Activated naive CD8-positive, alpha-beta T cell treated with anti-CD3 and anti-CD28 coated beads for 36 hours (primary cell): ENCODE data around the gene OR1D2. TPM values are rescaled to one million over a fixed set of nuclear protein-coding genes. Genes with fewer than 3 reads are reported as not detected.

Experiments used
- total RNA-seq, 2 experiments: library from RNA; stranded (reverse); gene quantifications; one replicate each; pipeline ENCODE4 v1.2.3, GENCODE V29; 2021

Gene OR1D2
- total RNA-seq, 2 experiments from 2014 or later = not detected

Other genes starting within 250 kb of the OR1D2 start
- gene OR1D5, start 40.8 kb downstream of the OR1D2 start, total RNA-seq = not detected
- not detected for gene OR1G1, start 23.1 kb upstream of the OR1D2 start, total RNA-seq
- gene OR1A2, start 93.1 kb upstream of the OR1D2 start, total RNA-seq = not detected
- gene OR1A1, start 103.2 kb upstream of the OR1D2 start, total RNA-seq = not detected
- gene OR3A1, start 193.9 kb upstream of the OR1D2 start, total RNA-seq = under 1 TPM; 0.74 to 0.99 TPM